Neural progenitor cell (in vitro differentiated cells): ENCODE results near the gene APBB2. TPM values are rescaled to one million over a fixed set of nuclear protein-coding genes. Genes with fewer than 3 reads are reported as not detected.
"Not testable (repeated sequence)": the region's sequence is repeated elsewhere in the genome, so short reads cannot be mapped to it uniquely, and the experiment has no call there.

ENCODE experiments used
- DNase-seq: peaks from one replicate; pipeline ENCODE4 v3.0.0-alpha.2; 2016; ENCODE audit warnings: low spot score
- H2AFZ ChIP-seq: fragments of 200-600 bp; sonication (generic); replicated peaks from 2 replicates; pipeline ENCODE4 v1.6.1; 2016; ENCODE audit warnings: antibody characterized with exemption
- H3F3A ChIP-seq: fragments of 200-600 bp; sonication (generic); 2 replicates; pipeline ENCODE4 v1.6.1; 2016; ENCODE audit warnings: antibody characterized with exemption, low read depth
- H3K27ac ChIP-seq: fragments of 200-600 bp; sonication (generic); 2 replicates; pipeline ENCODE4 v1.5.1; 2016; ENCODE audit warnings: mild to moderate bottlenecking
- H3K27me3 ChIP-seq: fragments of 200-600 bp; sonication (generic); 2 replicates; pipeline ENCODE4 v1.6.1; 2016; ENCODE audit warnings: mild to moderate bottlenecking, moderate library complexity
- H3K36me3 ChIP-seq: fragments of 200-600 bp; sonication (generic); 2 replicates; pipeline ENCODE4 v1.5.1; 2016
- H3K4me1 ChIP-seq: fragments of 200-600 bp; sonication (generic); 2 replicates; pipeline ENCODE4 v1.6.1; 2016; ENCODE audit warnings: mixed run types
- H3K4me2 ChIP-seq: fragments of 200-600 bp; sonication (generic); 2 replicates; pipeline ENCODE4 v1.6.1; 2016
- H3K4me3 ChIP-seq: fragments of 200-600 bp; sonication (generic); 2 replicates; pipeline ENCODE4 v1.5.1; 2016
- H3K79me2 ChIP-seq: fragments of 200-600 bp; sonication (generic); 2 replicates; pipeline ENCODE4 v1.6.1; 2016; ENCODE audit warnings: low read depth
- H3K9ac ChIP-seq: fragments of 200-600 bp; sonication (generic); 2 replicates; pipeline ENCODE4 v1.6.1; 2016
- H3K9me3 ChIP-seq: fragments of 200-600 bp; sonication (generic); 2 replicates; pipeline ENCODE4 v1.5.1; 2016; ENCODE audit warnings: low read depth
- H4K20me1 ChIP-seq: fragments of 200-600 bp; sonication (generic); 2 replicates; pipeline ENCODE4 v1.6.1; 2016; ENCODE audit warnings: low read depth
- H3K27ac Mint-ChIP-seq: 3 replicates; pipeline ENCODE4 v1.8.0; 2021; ENCODE audit warnings: mixed read lengths
- H3K27me3 Mint-ChIP-seq: 2 replicates; pipeline ENCODE4 v1.8.0; 2022; ENCODE audit warnings: low read depth, mild to moderate bottlenecking, inconsistent platforms, moderate library complexity, mixed read lengths; ENCODE audit not compliant: insufficient read depth
- H3K36me3 Mint-ChIP-seq: 3 replicates; pipeline ENCODE4 v1.8.0; 2021; ENCODE audit warnings: mixed read lengths
- H3K4me1 Mint-ChIP-seq: 3 replicates; pipeline ENCODE4 v1.8.0; 2021; ENCODE audit warnings: mixed read lengths
- H3K4me3 Mint-ChIP-seq: 3 replicates; pipeline ENCODE4 v1.8.0; 2021; ENCODE audit warnings: mild to moderate bottlenecking, moderate library complexity, mixed read lengths
- H3K9me3 Mint-ChIP-seq: 3 replicates; pipeline ENCODE4 v1.8.0; 2020; ENCODE audit warnings: mixed read lengths
- EZH2 ChIP-seq: fragments of 200-600 bp; sonication (generic); IDR thresholded peaks from 2 replicates; pipeline ENCODE4 v1.6.1; 2017; ENCODE audit warnings: antibody characterized with exemption, mild to moderate bottlenecking, moderate library complexity
- EZH2phosphoT487 ChIP-seq: fragments of 200-600 bp; sonication (generic); IDR thresholded peaks from 2 replicates; pipeline ENCODE4 v1.6.1; 2017; ENCODE audit warnings: antibody characterized with exemption
- total RNA-seq: library from RNA; depleted of rRNA; stranded (reverse); fragments of >200 nt; gene quantifications from 2 replicates; pipeline ENCODE4 v1.2.3, GENCODE V29; 2015; ENCODE audit warnings: low replicate concordance
- TF ChIP-seq, protein P1 (sequence below): fragments of 200-600 bp; sonication (generic); IDR thresholded peaks from 2 replicates; pipeline ENCODE4 v1.5.1; 2017; ENCODE audit warnings: antibody characterized with exemption, mild to moderate bottlenecking

Gene APBB2
- total RNA-seq, 1 donor from 2014 or later: 83.2 TPM

DNA sequence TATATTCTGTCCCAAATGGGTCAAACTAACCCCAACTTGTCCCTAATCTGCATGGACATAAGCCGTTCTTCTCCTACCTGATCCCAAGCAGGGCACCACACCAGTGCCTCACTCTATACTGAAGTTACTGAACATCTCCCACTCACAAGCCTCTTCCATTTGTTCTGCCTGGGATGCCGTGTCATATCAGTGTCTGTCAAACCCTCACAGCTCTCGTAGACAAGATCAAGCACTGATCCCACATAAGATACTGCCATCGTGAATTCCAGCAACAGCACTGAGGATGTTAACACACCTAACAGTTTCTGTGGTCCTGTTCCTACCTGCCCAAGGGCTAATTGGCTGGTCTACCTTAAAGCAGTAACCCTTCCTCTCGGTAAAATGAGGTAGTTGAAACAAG lies 162.1 kb downstream of the APBB2 start:
- H3K27ac Mint-ChIP-seq: no peak overlapping the region
- H3K4me2 ChIP-seq: no peak overlapping the region

DNA sequence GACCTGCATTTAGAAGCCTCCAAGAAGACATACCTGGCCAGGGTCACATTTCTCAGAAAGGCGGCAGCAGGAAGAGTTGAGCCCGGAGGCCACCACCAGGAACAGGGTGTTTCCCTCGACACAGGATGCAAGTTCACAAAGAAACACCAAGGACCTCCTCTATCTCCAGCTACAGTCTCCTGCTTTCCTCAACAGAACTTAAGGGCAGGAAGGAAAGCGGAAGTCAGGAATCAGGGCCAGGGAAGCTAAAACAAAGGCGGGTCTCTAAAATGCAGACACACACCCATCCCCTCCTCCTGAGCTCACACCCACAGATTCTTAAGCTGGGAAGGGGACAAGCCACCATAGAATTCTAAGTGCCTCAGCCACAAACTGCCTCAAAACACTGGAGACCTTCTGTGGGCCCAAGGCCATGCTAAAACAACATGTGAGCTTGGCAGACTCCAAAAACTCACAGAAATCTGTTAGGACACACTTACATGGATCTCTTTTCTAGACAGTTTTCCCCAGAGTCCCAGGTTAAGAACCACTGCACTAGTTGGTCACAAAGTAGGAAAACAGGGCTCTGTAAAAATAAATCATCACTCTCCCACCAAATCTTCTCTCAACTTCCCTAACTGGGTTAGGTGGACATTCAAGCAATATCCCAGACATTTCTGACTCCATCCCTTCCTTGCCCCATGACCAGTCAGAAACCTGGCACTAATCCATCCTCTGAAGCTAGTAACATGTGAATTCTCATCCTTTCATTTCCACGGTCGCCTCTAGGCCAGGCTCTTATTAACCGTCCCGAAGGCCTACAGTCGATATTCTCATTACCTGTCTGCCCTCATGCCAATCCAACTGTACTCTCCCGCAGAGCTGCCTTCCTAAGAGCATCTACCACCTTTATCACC lies 163.2 kb downstream of the APBB2 start:
- Histone ChIP-seq H3K9me3 (no peaks in the 10 kb centered on the region), H3K9ac (no peak overlapping the region), H3K4me3 (no peak overlapping the region), H2AFZ (no peak overlapping the region), H3K27me3 (no peaks in the 10 kb centered on the region), H3K27ac (no peak overlapping the region), H3K79me2 (no peaks in the 10 kb centered on the region), H3K36me3 (no peaks in the 10 kb centered on the region), H3K4me1 (no peaks in the 10 kb centered on the region), H4K20me1 (no peaks in the 10 kb centered on the region), H3K4me2 (no peak overlapping the region), H3F3A (no peaks in the 10 kb centered on the region)
- TF ChIP-seq EZH2phosphoT487 (no peak), EZH2 (no peak)
- TF ChIP-seq, protein P1, sequence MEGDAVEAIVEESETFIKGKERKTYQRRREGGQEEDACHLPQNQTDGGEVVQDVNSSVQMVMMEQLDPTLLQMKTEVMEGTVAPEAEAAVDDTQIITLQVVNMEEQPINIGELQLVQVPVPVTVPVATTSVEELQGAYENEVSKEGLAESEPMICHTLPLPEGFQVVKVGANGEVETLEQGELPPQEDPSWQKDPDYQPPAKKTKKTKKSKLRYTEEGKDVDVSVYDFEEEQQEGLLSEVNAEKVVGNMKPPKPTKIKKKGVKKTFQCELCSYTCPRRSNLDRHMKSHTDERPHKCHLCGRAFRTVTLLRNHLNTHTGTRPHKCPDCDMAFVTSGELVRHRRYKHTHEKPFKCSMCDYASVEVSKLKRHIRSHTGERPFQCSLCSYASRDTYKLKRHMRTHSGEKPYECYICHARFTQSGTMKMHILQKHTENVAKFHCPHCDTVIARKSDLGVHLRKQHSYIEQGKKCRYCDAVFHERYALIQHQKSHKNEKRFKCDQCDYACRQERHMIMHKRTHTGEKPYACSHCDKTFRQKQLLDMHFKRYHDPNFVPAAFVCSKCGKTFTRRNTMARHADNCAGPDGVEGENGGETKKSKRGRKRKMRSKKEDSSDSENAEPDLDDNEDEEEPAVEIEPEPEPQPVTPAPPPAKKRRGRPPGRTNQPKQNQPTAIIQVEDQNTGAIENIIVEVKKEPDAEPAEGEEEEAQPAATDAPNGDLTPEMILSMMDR: no peak
- Mint-ChIP-seq H3K4me1 (no peaks in the 10 kb centered on the region), H3K9me3 (no peaks in the 10 kb centered on the region), H3K27me3 (peaks cover 2% of the 10 kb centered on the region), H3K36me3 (no peaks in the 10 kb centered on the region), H3K27ac (no peak overlapping the region), H3K4me3 (no peak overlapping the region)
- DNase-seq: no peak

More for the DNA sequence above, 162.1 kb downstream of the APBB2 start:
- no peak for DNase-seq
- TF ChIP-seq EZH2phosphoT487: no peak
- Mint-ChIP-seq H3K27me3 (peaks cover 2% of the 10 kb centered on the region), H3K36me3 (no peaks in the 10 kb centered on the region), H3K4me1 (no peaks in the 10 kb centered on the region), H3K4me3 (no peak overlapping the region), H3K9me3 (no peaks in the 10 kb centered on the region)
- H3K4me3 ChIP-seq: no peak overlapping the region
- H3F3A ChIP-seq: no peaks in the 10 kb centered on the region
- H3K36me3 ChIP-seq: no peaks in the 10 kb centered on the region
- H3K27me3 ChIP-seq: no peaks in the 10 kb centered on the region
- no peak overlapping the region for H3K27ac ChIP-seq
- no peaks in the 10 kb centered on the region for H3K9me3 ChIP-seq
- H2AFZ ChIP-seq: no peak overlapping the region
- H3K4me1 ChIP-seq: peaks cover 8% of the 10 kb centered on the region
- H3K9ac ChIP-seq: no peak overlapping the region
- H3K79me2 ChIP-seq: no peaks in the 10 kb centered on the region
- no peaks in the 10 kb centered on the region for H4K20me1 ChIP-seq

DNA sequence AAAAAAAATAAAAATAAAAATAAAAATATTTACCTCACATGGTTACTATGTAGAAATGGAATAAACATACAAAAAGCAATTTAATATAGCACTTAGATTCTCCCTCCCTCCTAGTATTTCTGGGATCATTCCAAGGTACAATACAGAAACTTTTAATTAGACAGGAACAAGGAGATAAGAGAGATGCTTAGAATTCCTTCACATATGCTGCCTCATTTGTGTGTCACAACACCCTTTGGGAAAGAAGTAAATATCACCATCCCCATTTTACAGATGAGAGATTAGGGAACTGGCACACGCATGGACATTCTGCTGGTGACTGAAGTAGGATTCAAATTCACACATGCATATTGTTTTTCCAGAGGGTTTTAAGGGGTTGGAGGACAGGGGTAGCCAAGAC lies 164.2 kb downstream of the APBB2 start:
- H3K4me3 Mint-ChIP-seq: no peak overlapping the region
- no peaks in the 10 kb centered on the region for H3K27me3 ChIP-seq
- no peak overlapping the region for H3K27ac Mint-ChIP-seq
- no peak for DNase-seq
- no peaks in the 10 kb centered on the region for H3K79me2 ChIP-seq
- no peaks in the 10 kb centered on the region for H3K36me3 Mint-ChIP-seq
- H3K9ac ChIP-seq: no peak overlapping the region
- TF ChIP-seq EZH2phosphoT487 (no peak), EZH2 (no peak)
- TF ChIP-seq, protein P1: no peak
- no peak overlapping the region for H3K4me3 ChIP-seq
- no peak overlapping the region for H3K4me2 ChIP-seq
- H3K27ac ChIP-seq: no peak overlapping the region
- H3K36me3 ChIP-seq: no peaks in the 10 kb centered on the region
- H2AFZ ChIP-seq: no peak overlapping the region
- no peaks in the 10 kb centered on the region for H3K4me1 ChIP-seq
- no peaks in the 10 kb centered on the region for H3K9me3 ChIP-seq
- H3K27me3 Mint-ChIP-seq: peaks cover 2% of the 10 kb centered on the region
- no peaks in the 10 kb centered on the region for H3F3A ChIP-seq
- H3K4me1 Mint-ChIP-seq: no peaks in the 10 kb centered on the region
- no peaks in the 10 kb centered on the region for H3K9me3 Mint-ChIP-seq
- H4K20me1 ChIP-seq: no peaks in the 10 kb centered on the region

DNA sequence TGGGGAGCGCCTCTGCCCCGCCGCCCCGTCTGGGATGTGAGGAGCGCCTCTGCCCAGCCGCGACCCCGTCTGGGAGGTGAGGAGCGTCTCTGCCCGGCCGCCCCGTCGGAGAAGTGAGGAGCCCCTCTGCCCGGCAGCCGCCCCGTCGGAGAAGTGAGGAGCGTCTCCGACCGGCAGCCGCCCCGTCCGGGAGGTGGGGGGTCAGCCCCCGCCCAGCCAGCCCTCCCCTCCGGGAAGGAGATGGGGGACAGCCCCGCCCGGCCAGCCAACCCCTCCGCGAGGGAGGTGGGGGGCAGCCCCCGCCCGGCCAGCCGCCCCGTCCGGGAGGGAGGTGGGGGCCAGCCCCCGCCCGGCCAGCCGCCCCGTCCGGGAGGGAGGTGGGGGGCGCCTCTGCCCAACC lies 165.2 kb downstream of the APBB2 start:
- H3K9me3 Mint-ChIP-seq, H3K4me2 ChIP-seq, H3K27ac ChIP-seq, H2AFZ ChIP-seq, H3K4me3 ChIP-seq, H3K27me3 Mint-ChIP-seq, H3K9me3 ChIP-seq, H3F3A ChIP-seq, H3K27me3 ChIP-seq, H3K36me3 ChIP-seq, H3K4me1 Mint-ChIP-seq, DNase-seq, H3K4me3 Mint-ChIP-seq, H3K9ac ChIP-seq, H3K27ac Mint-ChIP-seq, H3K4me1 ChIP-seq, H3K79me2 ChIP-seq, H3K36me3 Mint-ChIP-seq, H4K20me1 ChIP-seq: not testable (repeated sequence)
